Activated naive CD8-positive, alpha-beta T cell treated with anti-CD3 and anti-CD28 coated beads for 36 hours (primary cell): Measurements from ENCODE around the gene KCNIP2. TPM values are rescaled to one million over a fixed set of nuclear protein-coding genes. Genes with fewer than 3 reads are reported as not detected.
"Not testable (repeated sequence)": the region's sequence is repeated elsewhere in the genome, so short reads cannot be mapped to it uniquely, and the experiment has no call there.

Experiments
- DNase-seq: peaks from one replicate; pipeline ENCODE4 v3.0.0; 2021
- H3K27ac Mint-ChIP-seq: one replicate; pipeline ENCODE4 v1.8.0; 2022; ENCODE audit warnings: mild to moderate bottlenecking, moderate library complexity, mixed read lengths
- H3K27me3 Mint-ChIP-seq: one replicate; pipeline ENCODE4 v1.8.0; 2022; ENCODE audit warnings: mild to moderate bottlenecking, mixed read lengths
- H3K36me3 Mint-ChIP-seq: one replicate; pipeline ENCODE4 v1.8.0; 2021; ENCODE audit warnings: mild to moderate bottlenecking, mixed read lengths
- H3K4me1 Mint-ChIP-seq: one replicate; pipeline ENCODE4 v1.8.0; 2021; ENCODE audit warnings: mixed read lengths
- H3K4me3 Mint-ChIP-seq: one replicate; pipeline ENCODE4 v1.8.0; 2022; ENCODE audit warnings: mild to moderate bottlenecking, moderate library complexity, mixed read lengths
- H3K9me3 Mint-ChIP-seq: one replicate; pipeline ENCODE4 v1.8.0; 2022; ENCODE audit warnings: mixed read lengths
- total RNA-seq, 2 experiments: library from RNA; stranded (reverse); gene quantifications; one replicate each; pipeline ENCODE4 v1.2.3, GENCODE V29; 2021

The KCNIP2 gene
- total RNA-seq, 2 experiments from 2014 or later: 1.1 to 1.7 TPM

DNA sequence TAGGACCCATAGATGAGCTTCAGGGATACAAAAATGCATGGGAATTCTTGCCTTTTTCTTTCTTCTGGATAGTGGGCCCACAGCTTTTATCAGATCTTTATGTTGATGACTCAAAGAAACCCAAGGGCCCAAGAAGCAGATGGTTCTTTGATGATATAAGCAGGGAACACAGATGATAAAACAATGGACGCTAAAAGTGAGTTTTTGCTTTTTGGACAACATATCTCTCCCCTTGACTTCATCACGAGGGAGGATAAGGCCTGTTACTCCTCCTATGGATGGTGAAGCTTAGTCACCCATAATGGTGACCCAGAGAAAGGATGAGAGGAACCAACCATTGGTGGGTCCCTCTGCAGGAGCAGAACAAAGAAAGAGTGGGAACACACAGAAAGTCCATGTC is 18.9 kb downstream of the KCNIP2 start:
- Mint-ChIP-seq H3K27ac (no peak overlapping the region), H3K9me3 (no peaks in the 10 kb centered on the region), H3K4me3 (no peak overlapping the region), H3K27me3 (no peaks in the 10 kb centered on the region), H3K4me1 (peaks cover 10% of the 10 kb centered on the region), H3K36me3 (peaks cover 6% of the 10 kb centered on the region)
- no peak for DNase-seq

- H3K4me1 Mint-ChIP-seq: peaks cover 37% of the 10 kb centered on the region
- no peak for DNase-seq
- H3K27ac Mint-ChIP-seq: peak overlapping the region; percentile 95
- no peaks in the 10 kb centered on the region for H3K9me3 Mint-ChIP-seq
- H3K4me3 Mint-ChIP-seq: peak overlapping the region; percentile 93
- peaks cover 4% of the 10 kb centered on the region for H3K27me3 Mint-ChIP-seq
- H3K36me3 Mint-ChIP-seq: peaks cover 23% of the 10 kb centered on the region
Measured at GRCh38 chr10:101818872-101819633, 24.5 kb downstream of the KCNIP2 start.

GRCh38 chr10:101818119-101818871 is 25.3 kb downstream of the KCNIP2 start, which contains the start of gene OGA:
OGA (minus strand) TSS chr10:101818444; CDS start chr10:101818022, 422 bp downstream.
- Mint-ChIP-seq H3K27ac (peak within 1 kb of the TSS; percentile 95), H3K4me3 (peak within 1 kb of the TSS; percentile 93), H3K4me1 (peaks cover 44% of the 10 kb centered on the region), H3K36me3 (peaks cover 24% of the 10 kb centered on the region), H3K27me3 (peaks cover 4% of the 10 kb centered on the region), H3K9me3 (no peaks in the 10 kb centered on the region)
- DNase-seq: peak; percentile 97

DNA sequence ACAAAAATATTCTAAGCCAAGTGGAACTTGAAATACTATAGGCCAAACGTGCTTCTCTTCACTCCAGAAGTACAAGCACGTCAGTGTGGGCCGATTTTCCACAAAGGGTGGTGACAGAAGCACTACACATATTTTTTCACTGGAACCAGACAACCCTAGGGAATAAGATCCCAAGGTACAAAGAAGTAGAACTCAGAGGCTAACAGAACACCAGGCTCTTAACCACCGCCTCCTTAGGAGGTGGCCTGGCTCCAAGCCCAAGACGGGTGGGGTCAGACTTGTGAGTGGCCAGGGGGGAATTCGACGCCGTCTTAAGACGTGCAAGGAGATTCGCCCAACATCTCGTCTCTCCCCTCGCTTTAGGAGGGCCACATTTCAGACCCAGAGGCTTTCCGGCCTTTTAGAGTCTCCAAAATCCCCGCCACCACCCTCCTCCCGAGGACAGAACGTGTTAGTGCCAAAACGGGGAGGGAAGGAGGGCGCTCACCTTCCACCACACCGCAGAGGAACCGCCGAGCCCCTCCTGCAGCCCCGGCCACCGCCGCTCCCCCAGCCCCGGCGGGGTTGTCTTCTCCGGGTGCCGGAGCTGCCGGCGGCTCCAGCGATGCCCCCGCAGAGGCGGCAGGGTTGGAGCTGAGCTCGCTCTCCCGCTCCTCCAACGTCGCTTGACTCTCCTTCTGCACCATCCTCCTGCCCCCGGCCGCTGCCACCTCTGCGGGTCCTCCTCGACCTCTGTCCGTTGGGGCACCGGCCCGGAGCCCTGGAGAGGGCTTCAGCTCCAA is 26.1 kb downstream of the KCNIP2 start:
- Mint-ChIP-seq H3K27me3 (peaks cover 4% of the 10 kb centered on the region), H3K4me3 (peak overlapping the region; percentile 93), H3K36me3 (peaks cover 24% of the 10 kb centered on the region), H3K9me3 (no peaks in the 10 kb centered on the region), H3K4me1 (peaks cover 51% of the 10 kb centered on the region), H3K27ac (peak overlapping the region; percentile 95)
- DNase-seq: peak; percentile 55

GRCh38 chr10:101816913-101817336 is 26.7 kb downstream of the KCNIP2 start:
- no peaks in the 10 kb centered on the region for H3K9me3 Mint-ChIP-seq
- peak overlapping the region; percentile 93 for H3K4me3 Mint-ChIP-seq
- peak overlapping the region; percentile 95 for H3K27ac Mint-ChIP-seq
- DNase-seq: no peak
- peaks cover 4% of the 10 kb centered on the region for H3K27me3 Mint-ChIP-seq
- peaks cover 53% of the 10 kb centered on the region for H3K4me1 Mint-ChIP-seq
- H3K36me3 Mint-ChIP-seq: peaks cover 23% of the 10 kb centered on the region

GRCh38 chr10:101816376-101816775 is 27.2 kb downstream of the KCNIP2 start:
- peak overlapping the region; percentile 93 for H3K4me3 Mint-ChIP-seq
- H3K4me1 Mint-ChIP-seq: peaks cover 54% of the 10 kb centered on the region
- H3K27ac Mint-ChIP-seq: peak overlapping the region; percentile 95
- no peak for DNase-seq
- peaks cover 4% of the 10 kb centered on the region for H3K27me3 Mint-ChIP-seq
- no peaks in the 10 kb centered on the region for H3K9me3 Mint-ChIP-seq
- H3K36me3 Mint-ChIP-seq: peaks cover 21% of the 10 kb centered on the region

DNA sequence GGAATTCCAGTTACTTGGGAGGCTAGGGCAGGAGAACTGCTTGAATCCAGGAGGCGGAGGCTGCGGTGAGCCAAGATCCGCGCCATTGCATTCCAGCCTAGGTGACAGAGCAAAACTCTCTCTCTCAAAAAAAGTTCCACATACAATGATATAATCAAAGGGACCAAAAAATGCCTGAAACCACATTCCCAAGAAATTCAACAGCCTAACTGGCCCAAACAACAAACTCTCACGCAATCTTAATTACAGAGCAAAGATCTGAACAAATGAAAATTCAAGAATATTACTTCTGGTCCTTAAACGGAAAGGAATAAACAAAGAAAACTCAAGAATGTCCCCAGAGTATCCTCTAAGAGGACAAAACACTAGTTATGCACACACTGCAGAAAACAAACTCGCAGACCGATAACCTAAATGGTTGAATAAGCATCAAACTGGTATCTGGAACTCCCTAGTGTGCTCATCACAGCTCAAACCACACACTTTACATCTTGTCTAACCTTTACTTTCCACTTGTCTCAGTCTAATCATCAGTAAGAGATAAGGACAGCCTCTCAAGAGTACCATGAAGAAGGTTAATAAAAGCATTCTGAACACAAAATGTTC is 29.0 kb downstream of the KCNIP2 start:
- DNase-seq: no peak
- H3K36me3 Mint-ChIP-seq: peaks cover 24% of the 10 kb centered on the region
- H3K4me3 Mint-ChIP-seq: peak overlapping the region; percentile 93
- H3K27ac Mint-ChIP-seq: peak overlapping the region; percentile 95
- H3K9me3 Mint-ChIP-seq: no peaks in the 10 kb centered on the region
- H3K4me1 Mint-ChIP-seq: peaks cover 55% of the 10 kb centered on the region
- H3K27me3 Mint-ChIP-seq: peaks cover 4% of the 10 kb centered on the region

GRCh38 chr10:101812606-101813005 is 31.0 kb downstream of the KCNIP2 start:
- Mint-ChIP-seq H3K4me1 (peaks cover 55% of the 10 kb centered on the region), H3K9me3 (no peaks in the 10 kb centered on the region), H3K27ac (peak overlapping the region; percentile 54), H3K4me3 (no peak overlapping the region), H3K27me3 (no peaks in the 10 kb centered on the region), H3K36me3 (peaks cover 29% of the 10 kb centered on the region)
- no peak for DNase-seq

DNA sequence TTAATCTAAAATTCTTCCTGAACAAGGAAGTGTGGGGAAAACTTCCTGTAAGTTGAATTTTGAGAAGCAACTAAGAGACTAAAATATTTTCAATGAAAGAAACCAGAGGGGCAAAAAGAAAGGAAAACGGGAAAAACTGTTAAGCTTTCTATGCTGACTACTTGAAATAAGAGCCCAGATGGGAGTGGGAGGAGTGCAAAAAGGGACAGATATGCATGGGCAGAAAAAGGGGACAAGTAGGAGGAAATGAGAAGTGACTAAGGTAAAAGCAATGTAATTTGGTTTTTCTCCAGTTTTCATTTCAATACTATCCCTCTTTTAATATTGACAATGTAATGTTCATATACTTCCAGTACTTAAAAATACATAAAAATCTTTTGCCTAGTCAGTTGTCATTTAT is 36.4 kb downstream of the KCNIP2 start:
- H3K4me3 Mint-ChIP-seq: no peak overlapping the region
- H3K9me3 Mint-ChIP-seq: no peaks in the 10 kb centered on the region
- DNase-seq: no peak
- peaks cover 31% of the 10 kb centered on the region for H3K4me1 Mint-ChIP-seq
- H3K27me3 Mint-ChIP-seq: no peaks in the 10 kb centered on the region
- H3K36me3 Mint-ChIP-seq: peaks cover 26% of the 10 kb centered on the region
- peak overlapping the region; percentile 58 for H3K27ac Mint-ChIP-seq

GRCh38 chr10:101803511-101803910 is 40.1 kb downstream of the KCNIP2 start:
- Mint-ChIP-seq H3K4me3 (no peak overlapping the region), H3K4me1 (peaks cover 33% of the 10 kb centered on the region), H3K27me3 (no peaks in the 10 kb centered on the region), H3K27ac (peak overlapping the region; percentile 46), H3K36me3 (peaks cover 44% of the 10 kb centered on the region), H3K9me3 (no peaks in the 10 kb centered on the region)
- DNase-seq: no peak

GRCh38 chr10:101797403-101798059 is 46.1 kb downstream of the KCNIP2 start:
- no peaks in the 10 kb centered on the region for H3K9me3 Mint-ChIP-seq
- peaks cover 46% of the 10 kb centered on the region for H3K36me3 Mint-ChIP-seq
- peaks cover 31% of the 10 kb centered on the region for H3K4me1 Mint-ChIP-seq
- DNase-seq: no peak
- H3K4me3 Mint-ChIP-seq: no peak overlapping the region
- H3K27ac Mint-ChIP-seq: peak overlapping the region; percentile 51
- no peaks in the 10 kb centered on the region for H3K27me3 Mint-ChIP-seq

- H3K27ac Mint-ChIP-seq: no peak overlapping the region
- no peaks in the 10 kb centered on the region for H3K27me3 Mint-ChIP-seq
- H3K4me3 Mint-ChIP-seq: no peak overlapping the region
- no peaks in the 10 kb centered on the region for H3K9me3 Mint-ChIP-seq
- H3K4me1 Mint-ChIP-seq: peaks cover 13% of the 10 kb centered on the region
- DNase-seq: no peak
- H3K36me3 Mint-ChIP-seq: peaks cover 22% of the 10 kb centered on the region
Measured at GRCh38 chr10:101793526-101793925, 50.1 kb downstream of the KCNIP2 start.

DNA sequence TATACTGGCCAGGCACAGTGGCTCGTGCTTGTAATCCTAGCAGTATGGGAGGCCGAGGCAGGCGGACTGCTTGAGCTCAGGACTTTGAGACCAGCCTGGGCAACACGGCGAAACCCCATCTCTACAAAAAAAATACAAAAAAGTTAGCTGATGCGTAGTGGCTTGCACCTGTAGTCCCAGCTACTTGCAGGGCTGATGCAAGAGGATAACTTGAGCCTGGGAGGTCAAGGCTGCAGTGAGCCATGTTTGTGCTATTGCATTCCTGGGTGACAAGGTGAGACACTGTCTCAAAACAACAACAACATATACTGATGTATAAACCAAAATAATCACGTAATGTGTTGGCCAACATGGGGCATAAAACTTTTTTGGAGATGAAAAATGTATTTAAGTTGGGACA is 53.9 kb downstream of the KCNIP2 start:
- DNase-seq: no peak
- H3K4me1 Mint-ChIP-seq: peaks cover 12% of the 10 kb centered on the region
- no peak overlapping the region for H3K27ac Mint-ChIP-seq
- peaks cover 16% of the 10 kb centered on the region for H3K36me3 Mint-ChIP-seq
- no peaks in the 10 kb centered on the region for H3K27me3 Mint-ChIP-seq
- no peaks in the 10 kb centered on the region for H3K9me3 Mint-ChIP-seq
- H3K4me3 Mint-ChIP-seq: no peak overlapping the region

DNA sequence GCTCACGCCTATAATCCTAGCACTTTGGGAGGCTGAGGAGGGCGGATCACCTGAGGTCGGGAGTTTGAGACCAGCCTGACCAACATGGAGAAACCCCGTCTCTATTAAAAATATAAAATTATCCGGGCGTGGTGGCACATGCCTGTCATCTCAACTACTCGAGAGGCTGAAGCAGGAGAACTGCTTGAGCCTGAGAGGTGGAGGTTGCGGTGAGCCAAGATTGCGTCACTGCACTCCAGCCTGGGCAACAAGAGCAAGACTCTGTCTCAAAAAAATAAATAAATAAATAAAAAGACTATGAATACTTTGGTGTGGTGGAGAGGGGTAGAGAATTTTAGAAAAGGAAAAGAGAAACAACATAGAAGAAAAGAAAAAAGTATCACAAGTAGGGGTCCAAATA is 54.4 kb downstream of the KCNIP2 start:
- not testable (repeated sequence) for H3K27ac Mint-ChIP-seq, H3K27me3 Mint-ChIP-seq, H3K9me3 Mint-ChIP-seq, DNase-seq, H3K4me3 Mint-ChIP-seq
- Mint-ChIP-seq H3K36me3 (peaks cover 21% of the 10 kb centered on the region), H3K4me1 (peaks cover 16% of the 10 kb centered on the region)
